ENCODE results near the gene SCAI. TPM values are rescaled to one million over a fixed set of nuclear protein-coding genes. Genes with fewer than 3 reads are reported as not detected.

The SCAI gene
- polyA plus RNA-seq, 2 of the 4 experiments (the other 2 are of a cell fraction) = 2.1 to 5.0 TPM

- no peak overlapping the region for H3K4me3 ChIP-seq
- 92% methylated on average over 5 of the region's 5 CpGs for WGBS (ENCODE audit: missing lambda C conversion rate)
- ChIA-PET CTCF (no interaction called here), POLR2A (no interaction called here)
- ATAC-seq (no peak), DNase-seq (ENCODE audit: low read depth in 1 of 2, low spot score in 1 of 2) (no peak), FAIRE-seq (no peak)
- H3K27ac ChIP-seq = no peak overlapping the region
- no peaks in the 10 kb centered on the region for H3K4me1 ChIP-seq
- TF ChIP-seq HMGXB4 (CRISPR knock-in tag; IDR thresholded peaks at IDR 0.05; ENCODE audit: borderline replicate concordance) (no peak), KDM1A (IDR thresholded peaks at IDR 0.05; ENCODE audit: low read depth) (no peak), ZC3H11A (IDR thresholded peaks at IDR 0.05) (no peak), HDAC2 (IDR thresholded peaks at IDR 0.05) (no peak), CBX8 (IDR thresholded peaks at IDR 0.05) (no peak), MAZ (IDR thresholded peaks at IDR 0.05; ENCODE audit: borderline replicate concordance, low read depth, low read length) (no peak), E2F6 (IDR thresholded peaks at IDR 0.05; ENCODE audit: borderline replicate concordance, low read depth) (no peak), CHD4 (IDR thresholded peaks at IDR 0.05; ENCODE audit: borderline replicate concordance) (no peak), JUN (IDR thresholded peaks at IDR 0.05) (no peak), POLR2A (IDR thresholded peaks at IDR 0.05; ENCODE audit: low read length) (no peak), SREBF2 (IDR thresholded peaks at IDR 0.05) (no peak), GATA3 (IDR thresholded peaks at IDR 0.05; ENCODE audit: borderline replicate concordance) (no peak), HOXB13 (CRISPR knock-in tag; IDR thresholded peaks at IDR 0.05; ENCODE audit: low read depth) (no peak), BCL3 (IDR thresholded peaks at IDR 0.05) (no peak), RFX5 (IDR thresholded peaks at IDR 0.05) (no peak), MAFK (IDR thresholded peaks at IDR 0.05; ENCODE audit: partially characterized antibody) (no peak), RNF2 (IDR thresholded peaks at IDR 0.05; ENCODE audit: borderline replicate concordance, low read depth) (no peak), HOXB5 (CRISPR knock-in tag; IDR thresholded peaks at IDR 0.05) (no peak), HEYL (CRISPR knock-in tag; IDR thresholded peaks at IDR 0.05) (no peak)
- no peaks in the 10 kb centered on the region; the same call in 2 of the 3 replicates for H3K9me3 ChIP-seq
- no peak overlapping the region for H3K4me2 ChIP-seq
Measured at GRCh38 chr9:125088752-125089151, 54.6 kb downstream of the SCAI start.

- Histone ChIP-seq H3K4me3 (no peak overlapping the region), H3K4me2 (no peak overlapping the region), H3K9me3 (peaks cover 14% of the 10 kb centered on the region; the same call in 2 of the 3 replicates), H3K4me1 (no peaks in the 10 kb centered on the region), H3K27ac (no peak overlapping the region)
- POLR2A ChIA-PET = no interaction called here
- ATAC-seq = no peak
- no peak for FAIRE-seq
- CTCF ChIA-PET = interaction anchor here (1.1 to 1.9 kb wide), 2 partner anchors 10 to 16 kb away, joined by 3 to 5 read pairs; no protein-coding TSS in a partner anchor
- 79% methylated on average over 6 of the region's 6 CpGs for WGBS (ENCODE audit: missing lambda C conversion rate)
- no peak for DNase-seq (ENCODE audit: low read depth in 1 of 2, low spot score in 1 of 2)
- TF ChIP-seq HEYL (CRISPR knock-in tag; IDR thresholded peaks at IDR 0.05) (no peak), REST (IDR thresholded peaks at IDR 0.05) (no peak), ZNF302 (CRISPR knock-in tag; IDR thresholded peaks at IDR 0.05) (no peak), PHF8 (IDR thresholded peaks at IDR 0.05; ENCODE audit: borderline replicate concordance, low read depth) (no peak), EP300 (IDR thresholded peaks at IDR 0.05) (no peak), NR3C1 (IDR thresholded peaks at IDR 0.05) (no peak), HOXB5 (CRISPR knock-in tag; IDR thresholded peaks at IDR 0.05) (no peak), SMC3 (IDR thresholded peaks at IDR 0.05) (no peak), CEBPB (IDR thresholded peaks at IDR 0.05) (no peak), CBX2 (IDR thresholded peaks at IDR 0.05; ENCODE audit: borderline replicate concordance, low read depth) (no peak), BCL3 (IDR thresholded peaks at IDR 0.05) (no peak), RAD21 (conservative IDR thresholded peaks at IDR 0.05 in 1 of 2, IDR thresholded peaks at IDR 0.05 in 1 of 2) (no peak), E2F6 (IDR thresholded peaks at IDR 0.05; ENCODE audit: borderline replicate concordance, low read depth) (no peak), HOXA7 (CRISPR knock-in tag; IDR thresholded peaks at IDR 0.05) (no peak)
Measured at GRCh38 chr9:125085703-125086477, 57.4 kb downstream of the SCAI start.
